H1 (cell line): ENCODE results near the gene ADRB1. TPM values are rescaled to one million over a fixed set of nuclear protein-coding genes. Genes with fewer than 3 reads are reported as not detected.

Experiments used
- ATF2 ChIP-seq: IDR thresholded peaks from 2 replicates; pipeline ENCODE4 v1.6.1; 2012; ENCODE audit warnings: low read length, inconsistent platforms
- CHD7 ChIP-seq: fragments of 300-600 bp; sonication (generic); IDR thresholded peaks from 2 replicates; pipeline ENCODE4 v1.7.1; 2012; ENCODE audit warnings: low read length, moderate library complexity, mild to moderate bottlenecking, inconsistent platforms; ENCODE audit not compliant: insufficient replicate concordance
- CREB1 ChIP-seq: IDR thresholded peaks from 2 replicates; pipeline ENCODE4 v1.6.1; 2012; ENCODE audit warnings: inconsistent platforms
- EZH2 ChIP-seq: fragments of 200-600 bp; sonication (generic); IDR thresholded peaks from 2 replicates; pipeline ENCODE4 v1.7.1; 2012; ENCODE audit warnings: low read depth, mild to moderate bottlenecking, moderate library complexity, low read length, inconsistent platforms; ENCODE audit not compliant: severe bottlenecking
- RNF2 ChIP-seq: fragments of 200-900, 300-1000 bp; sonication (generic); IDR thresholded peaks from 2 replicates; pipeline ENCODE4 v1.7.1; 2016; ENCODE audit warnings: borderline replicate concordance, low read depth, mild to moderate bottlenecking, antibody characterized with exemption, low read length; ENCODE audit not compliant: poor library complexity, severe bottlenecking; ENCODE audit errors: missing control alignments
- TEAD4 ChIP-seq: IDR thresholded peaks from 2 replicates; pipeline ENCODE4 v1.6.1; 2012; ENCODE audit warnings: low read depth, low read length, inconsistent platforms, mixed read lengths
- polyA plus RNA-seq, 7 experiments: library from polyadenylated mRNA; depleted of rRNA in 3 of 7; stranded (reverse) in 5 of 7; unstranded in 2 of 7; fragments of >200 nt in 5 of 7; fragments of 200-250 nt in 2 of 7; gene quantifications; 1 replicate in 5 of 7; 2 replicates in 1 of 7; 4 replicates in 1 of 7; pipeline versions ENCODE4 v1.2.1 to v1.2.3, GENCODE V29; 2011 to 2013; ENCODE audit warnings: missing spikeins in 2 of 7, mixed read lengths in 2 of 7
- total RNA-seq: library from RNA; stranded (reverse); fragmentation: NEBNext Ultra II Directional; extraction: Animal tissue kit (Norgen Biotek cat#: 25700); gene quantifications from 2 replicates; pipeline ENCODE4 v1.2.1, GENCODE V29; 2021

Gene ADRB1
- total and polyA plus RNA-seq, 2 of the 8 experiments (the other 6 are each of a cell fraction or from before 2014, with no cell fraction given) = 0.14 to 0.48 TPM

DNA sequence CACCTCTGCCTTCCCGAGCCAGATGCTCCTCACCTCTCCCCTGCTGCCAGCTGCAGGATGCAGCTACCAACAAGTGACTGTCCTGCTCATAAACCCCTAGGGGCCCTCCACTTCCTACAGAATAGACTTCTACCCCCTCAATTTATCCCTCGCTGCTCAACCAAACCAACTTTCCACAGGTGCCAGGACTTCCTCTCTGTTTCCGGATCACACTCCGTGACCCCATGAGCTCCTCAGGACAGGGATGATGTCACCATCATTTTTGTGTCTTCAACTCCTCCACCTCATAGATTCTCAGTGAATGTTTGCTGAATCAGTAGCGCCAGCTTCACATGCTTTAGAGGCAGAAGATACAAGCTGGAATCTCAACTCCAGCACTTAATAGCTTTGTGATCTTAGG, 25.8 kb upstream of the ADRB1 start (continued):
- no peak for TF ChIP-seq CHD7
- TF ChIP-seq TEAD4 = no peak
- TF ChIP-seq CREB1 = no peak
- no peak for TF ChIP-seq EZH2
- TF ChIP-seq ATF2 = no peak
- no peak for TF ChIP-seq RNF2
